Left lobe of liver (tissue), 2 donors: ENCODE results near the gene WDR76. TPM values are rescaled to one million over a fixed set of nuclear protein-coding genes. Genes with fewer than 3 reads are reported as not detected.
"Not testable (repeated sequence)": the region's sequence is repeated elsewhere in the genome, so short reads cannot be mapped to it uniquely, and the experiment has no call there.

Experiments used
- ATAC-seq: fragments of 200-7000 bp; cut with Tn5 transposase; one replicate; pipeline ENCODE4 v1.9.1; 2020; ENCODE audit warnings: mild to moderate bottlenecking, moderate library complexity
- DNase-seq: peaks from one replicate; pipeline ENCODE4 v3.0.0-alpha.2; 2020; ENCODE audit warnings: low spot score
- total RNA-seq: library from RNA; stranded (reverse); gene quantifications from one replicate; pipeline ENCODE4 v1.2.1, GENCODE V29; 2021
- donor health status: DM: no; HTN: no; CAD: no; lungs with moderate emphysema.
- donor health status: DM: no; HTN: yes; CAD: no.

The WDR76 gene
- total RNA-seq: 0.86 TPM

DNA sequence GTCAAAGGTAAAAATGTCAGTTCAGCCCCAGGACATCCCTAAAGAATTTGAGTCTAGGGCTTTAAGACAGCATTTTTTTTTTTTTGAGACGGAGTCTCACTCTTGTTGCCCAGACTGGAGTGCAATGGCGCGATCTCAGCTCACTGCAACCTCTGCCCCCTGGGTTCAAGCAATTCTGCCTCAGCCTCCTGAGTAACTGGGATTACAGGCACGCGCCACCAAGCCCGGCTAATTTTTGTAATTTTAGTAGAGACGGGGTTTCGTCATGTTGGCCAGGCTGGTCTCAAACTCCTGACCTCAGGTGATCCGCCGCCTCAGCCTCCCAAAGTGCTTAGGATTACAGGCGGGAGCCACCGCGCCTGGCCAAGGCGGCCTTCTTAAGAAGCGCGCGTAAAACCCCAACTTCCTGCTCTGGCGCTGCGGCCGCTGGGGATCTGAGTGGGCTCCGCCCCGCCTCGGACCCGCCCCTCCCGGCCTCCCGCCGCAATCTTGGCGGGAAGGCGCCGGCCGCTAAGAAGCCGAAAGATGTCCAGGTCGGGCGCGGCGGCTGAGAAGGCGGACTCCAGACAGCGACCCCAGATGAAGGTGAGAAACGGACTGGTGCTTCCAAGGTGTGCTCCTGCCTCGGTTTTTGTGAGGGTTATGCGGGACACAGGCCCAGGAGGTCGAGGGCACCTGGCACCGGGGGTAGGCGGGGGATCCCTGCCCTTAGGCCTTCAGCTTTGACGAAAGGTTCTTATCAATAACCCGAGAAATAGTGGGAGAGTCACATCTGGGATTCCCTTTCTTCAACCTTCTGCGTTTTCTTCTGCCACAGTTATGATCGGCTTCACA lies at the start of gene WDR76:
Gene WDR76, plus strand, starts transcription at position 495 of the 834 bp plus-strand sequence. Its CDS starts 31 bp downstream, at position 526.
- ATAC-seq: peak; percentile 80
- DNase-seq: peak; percentile 72

DNA sequence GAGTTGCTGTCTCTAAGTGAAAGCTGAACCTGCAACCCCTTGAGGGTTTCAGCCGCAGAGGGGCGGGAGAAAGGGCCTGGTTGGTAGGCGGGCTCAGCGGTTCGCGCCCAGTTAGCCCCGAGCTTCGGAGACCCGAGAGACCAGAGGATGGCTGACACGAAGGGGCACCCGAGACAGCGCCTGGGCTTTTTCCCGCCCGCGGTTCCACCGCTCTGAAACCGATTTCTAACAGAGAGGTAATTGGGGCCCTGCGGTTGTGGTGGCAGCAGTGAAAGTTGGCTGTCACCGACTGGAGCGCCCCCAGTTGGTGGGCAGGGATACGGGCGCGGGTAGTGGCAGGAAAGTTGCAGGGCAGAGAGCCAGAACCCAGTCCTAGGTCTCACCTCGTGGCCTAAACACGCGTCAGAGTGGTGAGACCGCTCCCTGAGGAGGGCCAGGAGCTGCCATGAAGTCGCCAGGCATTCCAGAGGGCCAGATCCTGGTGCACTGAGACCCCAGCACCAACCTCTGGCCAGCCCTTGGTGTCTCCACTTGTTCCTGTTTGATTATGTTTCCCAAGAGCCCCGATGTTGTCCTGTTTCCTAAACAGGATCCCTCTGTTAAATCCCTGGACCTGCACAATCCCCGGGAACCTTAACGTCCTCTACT lies 49.4 kb upstream of the WDR76 start:
- DNase-seq (peak; percentile 87), ATAC-seq (peak; percentile 72)

DNA sequence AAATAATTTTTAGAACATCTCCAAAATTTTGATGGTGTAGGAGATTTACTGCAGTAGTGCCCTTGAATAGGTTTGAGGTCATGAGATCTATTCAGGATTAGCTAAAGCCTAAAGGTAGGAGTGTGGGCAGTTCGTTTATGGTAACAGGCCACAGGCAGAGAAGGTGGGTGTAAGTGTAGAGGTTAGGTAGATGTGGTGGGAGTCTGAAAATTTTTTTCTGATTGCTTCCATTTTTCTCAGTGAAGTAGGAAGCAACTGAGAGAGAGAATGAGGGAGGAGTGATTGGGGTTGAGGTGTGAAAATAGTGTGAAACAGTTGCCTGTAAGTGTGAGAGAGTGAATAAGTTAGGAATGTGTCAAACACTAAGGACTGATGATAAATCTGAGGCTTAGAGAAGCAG lies 47.8 kb upstream of the WDR76 start:
- no peak for ATAC-seq
- DNase-seq: no peak

DNA sequence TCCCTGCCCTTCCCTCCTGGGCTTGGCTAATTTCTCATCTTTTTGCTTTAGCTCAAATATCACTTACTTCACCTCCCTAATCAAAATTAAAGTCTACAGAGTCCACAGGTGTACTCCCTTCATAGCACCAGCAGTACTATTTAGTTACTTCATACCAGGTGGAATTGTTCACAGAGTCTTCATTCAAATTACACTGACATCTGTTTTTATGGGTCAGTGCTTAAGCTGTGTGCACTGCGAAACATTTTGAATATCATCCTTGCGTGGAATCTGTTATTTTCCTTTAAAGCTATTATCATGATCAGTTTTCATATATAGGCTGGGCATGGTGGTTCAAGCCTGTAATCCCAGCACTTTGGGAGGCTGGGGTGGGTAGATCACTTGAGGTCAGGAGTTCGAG lies 37.4 kb upstream of the WDR76 start:
- ATAC-seq: no peak
- no peak for DNase-seq

DNA sequence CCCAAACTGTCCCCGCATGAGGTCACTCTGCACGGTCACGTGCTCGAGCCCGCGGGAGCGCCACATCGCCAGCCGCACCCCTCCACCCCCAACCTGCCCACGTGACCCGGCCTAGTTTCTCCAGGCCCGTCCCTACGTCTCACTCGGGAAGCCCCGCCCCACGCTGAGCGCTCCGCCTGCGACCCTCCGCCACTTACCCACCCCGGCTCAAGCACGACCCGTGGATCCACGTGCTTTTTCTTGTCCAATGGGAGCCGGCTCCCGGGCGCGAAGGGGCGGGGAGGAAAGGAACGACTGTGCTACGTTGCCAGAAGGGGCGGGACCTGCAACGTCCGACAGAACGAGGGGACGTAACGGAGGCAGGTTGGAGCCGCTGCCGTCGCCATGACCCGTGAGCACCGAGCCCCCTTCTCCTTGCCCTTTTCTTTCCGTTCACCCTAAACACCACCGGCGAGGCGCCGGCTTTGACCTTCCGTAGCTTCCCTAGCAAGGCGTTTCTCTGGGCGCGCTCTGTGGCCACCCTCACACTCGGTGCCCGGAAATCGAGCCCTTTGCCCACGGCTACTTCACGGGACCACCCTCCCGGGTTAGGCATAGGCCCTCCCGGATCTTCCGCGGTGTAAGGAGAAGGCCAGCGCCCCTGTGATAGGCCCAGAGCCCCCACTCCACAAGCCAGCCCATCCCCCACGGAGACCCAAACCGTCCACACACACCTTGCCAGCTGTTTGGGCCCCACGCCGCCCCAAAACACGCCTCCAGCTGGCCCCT lies 34.6 kb upstream of the WDR76 start, which contains the start of gene SERF2:
Gene SERF2, plus strand, starts transcription at position 328 of the 768 bp plus-strand sequence. Its CDS starts 57 bp downstream, at position 385.
- peak; percentile 92 for ATAC-seq
- peak; percentile 100 for DNase-seq

DNA sequence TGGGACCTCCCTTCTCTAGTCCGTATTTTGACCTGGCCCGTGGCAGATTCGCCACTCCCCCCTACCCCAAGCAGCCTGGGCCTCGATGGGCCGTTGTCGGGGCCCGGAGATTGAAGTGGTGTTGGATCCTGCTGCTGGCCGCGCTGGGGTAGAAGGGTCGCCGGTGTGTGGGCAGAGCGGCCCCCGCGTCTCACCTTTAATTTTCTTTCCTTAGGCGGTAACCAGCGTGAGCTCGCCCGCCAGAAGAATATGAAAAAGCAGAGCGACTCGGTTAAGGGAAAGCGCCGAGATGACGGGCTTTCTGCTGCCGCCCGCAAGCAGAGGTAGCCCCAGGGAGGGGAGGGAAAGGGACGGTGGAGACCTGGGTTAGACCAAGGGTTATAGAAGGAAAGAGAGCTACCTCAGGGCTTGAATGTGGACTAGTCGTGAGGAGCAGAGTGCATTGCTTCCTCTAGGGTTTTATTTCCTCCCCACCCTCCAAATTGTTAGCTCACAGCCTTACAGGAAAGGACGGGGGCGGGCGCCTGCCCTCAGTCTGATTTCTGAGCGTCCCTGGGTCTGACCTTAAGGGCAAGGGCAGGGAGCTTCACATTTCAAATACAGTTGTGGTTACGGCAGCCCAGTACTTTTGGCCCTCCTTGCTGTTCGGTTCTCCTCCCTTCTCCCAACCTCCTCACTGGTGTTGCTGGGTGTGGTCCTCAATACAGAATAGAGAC lies 33.9 kb upstream of the WDR76 start:
- ATAC-seq (peak; percentile 6), DNase-seq (peak; percentile 52)

DNA sequence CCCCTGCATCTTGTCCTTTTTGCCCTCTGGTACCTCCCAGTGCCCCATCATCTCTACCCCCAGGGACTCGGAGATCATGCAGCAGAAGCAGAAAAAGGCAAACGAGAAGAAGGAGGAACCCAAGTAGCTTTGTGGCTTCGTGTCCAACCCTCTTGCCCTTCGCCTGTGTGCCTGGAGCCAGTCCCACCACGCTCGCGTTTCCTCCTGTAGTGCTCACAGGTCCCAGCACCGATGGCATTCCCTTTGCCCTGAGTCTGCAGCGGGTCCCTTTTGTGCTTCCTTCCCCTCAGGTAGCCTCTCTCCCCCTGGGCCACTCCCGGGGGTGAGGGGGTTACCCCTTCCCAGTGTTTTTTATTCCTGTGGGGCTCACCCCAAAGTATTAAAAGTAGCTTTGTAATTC lies 33.2 kb upstream of the WDR76 start:
- ATAC-seq: no peak
- DNase-seq: no peak

DNA sequence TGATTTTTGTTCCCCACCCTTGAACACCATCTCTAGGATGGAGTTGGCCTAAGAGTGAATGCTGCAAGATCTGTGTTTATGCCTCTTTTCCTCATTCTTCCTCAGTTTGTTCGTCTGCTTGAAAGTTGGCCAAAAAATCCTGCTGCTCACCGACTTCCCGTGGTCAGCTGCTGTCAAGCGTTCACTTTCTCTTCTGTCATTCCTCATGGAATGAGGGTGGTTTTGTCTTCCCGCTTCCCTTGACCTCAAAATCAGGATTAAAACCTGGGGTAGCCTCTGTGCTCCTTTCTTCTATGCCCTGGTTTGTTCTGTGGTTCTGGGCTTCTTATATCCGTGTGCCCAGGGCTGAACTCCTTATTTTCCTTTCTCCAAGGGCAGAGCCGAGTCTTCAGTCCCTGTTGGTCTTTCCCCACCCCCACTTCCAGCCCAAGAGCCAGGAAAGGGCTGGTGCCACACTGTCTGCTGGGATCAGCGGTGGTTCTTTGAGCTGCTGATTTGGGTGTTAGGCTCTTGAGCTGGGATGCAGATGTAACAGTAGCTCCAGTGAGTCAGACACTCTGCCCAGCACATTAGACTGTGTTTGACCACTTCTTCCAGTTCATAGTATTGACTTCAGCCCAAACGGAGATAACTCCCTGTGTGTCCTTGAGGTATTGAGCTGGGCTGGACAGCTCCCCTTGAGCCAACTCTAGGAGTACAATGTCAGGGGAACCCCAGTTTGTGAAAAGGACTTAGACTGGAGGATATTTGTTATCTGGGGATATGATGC lies 32.3 kb upstream of the WDR76 start:
- DNase-seq (no peak), ATAC-seq (no peak)

DNA sequence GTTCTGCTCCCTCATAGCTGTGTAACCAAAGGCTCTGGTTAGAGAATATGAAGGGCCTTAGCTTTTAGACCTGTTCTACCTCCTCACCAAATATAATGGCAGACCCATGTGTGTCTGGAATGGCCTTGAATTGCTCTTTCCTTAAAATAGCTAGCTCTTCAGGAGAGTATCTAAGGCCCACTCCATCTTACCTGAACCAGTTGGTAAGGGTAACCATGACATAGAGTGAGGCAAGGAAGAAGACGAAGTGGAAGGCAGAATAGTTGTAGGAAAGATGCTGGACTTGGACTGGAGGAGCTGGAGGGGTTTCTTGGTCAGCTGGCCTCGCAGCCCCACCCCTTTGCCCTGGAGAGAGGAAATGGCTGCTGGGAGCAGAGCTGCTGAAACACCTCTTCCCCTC lies 31.6 kb upstream of the WDR76 start:
- DNase-seq (no peak), ATAC-seq (no peak)

DNA sequence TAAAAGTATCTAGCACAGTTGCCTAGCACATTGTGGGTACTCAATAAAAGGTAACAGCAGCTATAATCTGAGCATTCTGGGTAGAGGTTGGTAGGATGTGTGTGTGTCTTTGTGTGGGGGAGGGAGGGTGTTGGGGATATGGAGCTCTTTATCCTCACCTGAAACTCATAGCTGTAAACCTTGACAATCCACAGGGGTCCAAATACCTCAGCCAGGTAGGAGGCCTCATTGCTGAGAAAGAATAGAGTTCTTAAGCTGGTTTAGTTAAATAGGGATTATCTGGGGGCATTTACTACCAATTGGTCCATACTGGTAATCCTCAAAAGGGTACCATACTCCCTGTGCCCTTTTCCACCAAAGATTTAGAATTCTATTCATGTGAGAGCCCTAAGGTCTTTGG lies 30.8 kb upstream of the WDR76 start:
- no peak for ATAC-seq
- no peak for DNase-seq

DNA sequence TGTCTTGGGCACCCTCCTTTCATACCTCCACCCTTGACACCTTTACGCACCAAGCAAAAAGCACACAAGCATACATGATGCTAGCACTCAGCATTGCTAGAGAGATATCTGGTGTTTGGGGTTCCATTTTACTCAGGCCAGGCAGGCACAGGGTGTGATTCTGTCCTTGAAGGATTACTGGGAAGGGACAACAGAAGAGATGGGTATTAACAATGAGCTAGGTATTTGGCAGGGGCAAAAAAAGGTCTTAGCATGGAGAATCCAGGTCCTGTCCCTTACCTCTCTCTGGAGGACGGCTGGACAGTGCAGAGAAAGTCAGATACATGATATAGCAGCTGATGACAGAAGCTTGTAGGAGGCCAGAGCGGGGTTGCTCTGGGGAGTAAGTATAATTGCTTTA lies 30.2 kb upstream of the WDR76 start:
- DNase-seq (no peak), ATAC-seq (no peak)

DNA sequence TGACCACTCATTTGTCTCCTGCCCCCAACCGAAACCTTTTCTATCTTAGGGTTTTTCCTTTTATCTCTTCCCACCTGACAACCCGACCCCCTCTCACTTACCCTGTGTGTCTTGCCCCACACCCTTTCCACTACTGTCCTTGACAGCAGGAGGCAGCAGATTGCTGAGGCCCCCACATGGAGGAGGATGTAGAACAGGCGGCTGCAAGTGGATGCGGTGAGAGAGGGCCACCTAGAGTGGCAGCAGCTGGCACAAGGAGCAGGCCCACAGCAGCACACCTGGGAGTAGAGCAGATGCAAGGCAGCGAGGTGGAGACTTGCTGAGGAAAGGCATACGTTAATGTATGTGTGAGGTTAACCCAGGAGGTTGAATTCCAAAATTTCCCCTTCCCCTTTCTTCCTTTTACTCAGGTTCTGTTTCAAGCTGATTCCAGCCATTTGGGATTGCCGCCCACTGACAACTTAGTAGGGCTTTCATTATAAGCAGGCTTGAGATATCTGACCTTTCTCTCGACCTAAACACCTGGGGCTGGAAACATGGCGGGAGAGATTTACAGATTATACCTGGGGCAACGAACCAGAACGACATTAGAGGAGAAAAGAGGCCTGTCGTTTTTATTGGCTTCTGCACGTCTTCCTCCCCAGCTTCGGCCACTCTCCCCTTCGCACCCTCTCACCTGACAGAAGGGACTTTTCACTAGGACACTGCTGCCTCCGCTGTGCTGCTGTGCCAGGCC lies 27.4 kb upstream of the WDR76 start:
- no peak for ATAC-seq

DNA sequence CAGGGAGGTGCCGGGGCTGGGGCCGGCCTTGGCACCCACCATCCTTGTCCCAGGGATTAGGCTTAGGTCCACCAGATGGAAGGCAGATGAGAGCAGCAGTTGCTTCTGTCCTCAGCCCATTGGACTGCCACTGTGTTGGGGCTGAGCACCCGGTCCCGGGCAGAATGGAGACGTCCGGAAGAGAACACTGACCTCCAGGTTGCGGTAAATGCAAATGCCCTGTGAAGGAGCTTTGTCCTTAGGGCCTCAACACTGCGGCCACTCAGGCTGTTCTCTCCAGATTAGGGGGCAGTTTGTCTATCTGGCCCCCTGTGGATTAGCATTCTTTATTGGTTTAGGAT lies 26.9 kb upstream of the WDR76 start, which contains the start of gene SERINC4:
Gene SERINC4, minus strand, starts transcription at position 276 of the 341 bp plus-strand sequence. Its CDS starts 234 bp downstream, at position 42.
- DNase-seq (no peak), ATAC-seq (peak; percentile 19)

More for the DNA sequence above, 27.4 kb upstream of the WDR76 start:
- no peak for DNase-seq

DNA sequence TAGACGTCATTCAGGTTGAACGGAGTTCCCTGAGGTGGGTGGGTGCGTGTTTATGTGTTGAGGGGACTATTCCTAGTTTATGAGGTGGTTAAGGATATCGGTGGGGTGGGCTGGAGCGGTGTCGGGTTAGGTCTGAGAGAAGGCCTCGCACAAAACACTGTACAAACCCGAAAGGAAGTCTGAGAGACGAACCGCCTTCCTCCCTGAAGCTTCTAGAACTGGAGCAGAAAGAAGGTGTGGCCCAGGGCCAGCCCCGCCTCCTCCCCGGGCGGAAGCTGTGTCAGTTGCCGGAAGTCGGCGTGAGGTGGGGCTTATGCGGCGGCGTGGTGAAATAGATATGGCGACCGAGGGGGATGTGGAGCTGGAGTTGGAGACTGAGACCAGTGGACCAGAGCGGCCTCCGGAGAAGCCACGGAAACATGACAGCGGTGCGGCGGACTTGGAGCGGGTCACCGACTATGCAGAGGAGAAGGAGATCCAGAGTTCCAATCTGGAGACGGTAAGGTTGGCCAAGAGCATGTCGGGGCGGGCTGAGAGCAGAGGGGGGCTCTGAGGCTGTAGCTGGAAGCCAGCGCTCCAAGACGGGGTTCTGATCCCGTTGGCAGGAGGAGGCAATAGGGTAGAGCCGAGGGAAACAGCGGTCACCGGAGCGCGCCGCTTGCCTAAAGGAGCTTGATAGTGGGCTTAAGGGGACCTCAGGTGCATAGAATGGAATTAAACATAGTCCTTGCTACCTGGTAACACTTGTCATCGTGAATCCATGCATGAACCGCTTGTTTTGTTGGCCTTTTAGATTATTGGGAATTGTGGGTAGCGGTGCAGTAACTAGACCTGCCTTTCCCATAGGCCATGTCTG lies 26.3 kb upstream of the WDR76 start, which contains the start of gene HYPK:
Gene HYPK, plus strand, starts transcription at position 314 of the 856 bp plus-strand sequence. Its CDS starts 24 bp downstream, at position 338.
- ATAC-seq (peak; percentile 93), DNase-seq (peak; percentile 95)

DNA sequence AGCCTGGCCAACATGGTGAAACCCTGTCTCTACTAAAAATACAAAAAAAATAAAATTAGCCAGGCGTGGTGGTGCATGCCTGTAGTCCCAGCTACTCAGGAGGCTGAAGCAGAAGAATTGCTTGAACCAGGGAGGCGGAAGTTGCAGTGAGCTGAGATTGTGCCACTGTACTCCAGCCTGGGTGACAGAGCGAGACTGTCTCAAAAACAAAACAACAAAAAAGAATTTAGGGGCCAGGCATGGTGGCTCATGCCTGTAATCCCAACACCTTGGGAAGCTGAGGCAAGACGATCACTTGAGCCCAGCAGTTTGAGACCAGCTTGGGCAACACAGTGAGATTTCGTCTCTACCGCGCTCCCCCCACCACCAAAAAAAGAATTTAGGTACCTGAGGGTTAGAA lies 24.1 kb upstream of the WDR76 start:
- ATAC-seq, DNase-seq: not testable (repeated sequence)

DNA sequence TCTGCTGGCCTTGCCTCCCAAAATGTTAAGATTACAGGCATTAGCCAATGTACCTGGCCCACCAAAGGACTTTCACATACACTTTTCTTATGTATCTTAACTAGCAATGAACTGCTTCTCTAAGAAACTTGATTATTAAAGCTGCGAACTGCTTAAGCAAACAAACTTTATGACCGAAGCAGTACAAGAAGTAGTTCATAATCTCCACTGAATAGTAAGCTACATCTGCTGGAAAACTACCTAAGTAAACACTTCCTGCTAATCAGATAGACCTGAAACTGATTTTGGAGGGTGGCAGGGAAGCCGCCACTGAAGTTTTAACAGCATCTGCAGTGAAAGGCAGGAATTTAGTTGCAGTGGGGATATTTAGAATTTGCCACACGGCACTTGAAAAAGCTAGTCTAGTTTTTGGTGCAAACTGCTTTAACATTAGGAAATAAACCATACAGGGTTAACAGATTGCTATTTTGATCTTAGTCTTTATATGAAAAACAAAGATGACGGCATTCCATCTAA lies 18.3 kb upstream of the WDR76 start:
- no peak for DNase-seq
- no peak for ATAC-seq

DNA sequence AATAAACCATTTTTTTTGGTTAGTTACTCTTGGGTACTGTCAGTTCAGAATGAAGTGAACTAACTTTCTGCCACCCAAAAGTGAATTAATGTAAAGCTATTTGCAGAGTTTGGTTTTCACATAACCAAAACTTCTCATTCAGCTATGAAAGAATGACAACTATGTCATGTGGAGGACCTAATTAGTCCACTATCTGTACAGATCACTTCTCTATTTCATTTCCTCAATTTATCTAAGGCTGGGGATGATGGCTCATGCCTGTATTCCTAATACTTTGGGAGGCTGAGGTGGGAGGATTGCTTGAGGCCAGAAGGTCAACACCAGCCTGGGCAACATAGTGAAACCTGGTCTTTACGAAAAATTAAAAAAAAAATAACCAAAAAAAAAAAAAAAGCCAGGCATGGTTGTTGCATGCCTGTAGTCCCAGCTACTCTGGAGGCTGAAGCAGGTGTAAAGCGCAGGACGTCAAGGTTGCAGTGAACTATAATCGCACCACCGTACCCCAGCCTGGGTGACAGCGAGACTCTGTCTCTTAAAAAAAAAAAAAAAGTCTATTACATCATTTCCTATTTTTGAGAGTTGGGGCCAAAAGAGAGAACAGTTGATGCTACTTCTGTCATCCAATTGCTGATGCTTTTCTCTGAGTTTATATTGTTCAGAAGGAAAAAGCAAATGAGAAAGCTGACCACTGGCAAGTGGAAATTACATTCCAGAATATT lies 17.7 kb upstream of the WDR76 start:
- DNase-seq (no peak), ATAC-seq (no peak)
